Chondrocyte (in vitro differentiated cells): ENCODE data around the gene IL1A. TPM values are rescaled to one million over a fixed set of nuclear protein-coding genes. Genes with fewer than 3 reads are reported as not detected.

ENCODE experiments used
- DNase-seq: peaks from one replicate; pipeline ENCODE4 v3.0.0; 2021; ENCODE audit warnings: mixed read lengths, low spot score
- H3K27ac Mint-ChIP-seq: one replicate; pipeline ENCODE4 v1.8.0; 2021; ENCODE audit warnings: mild to moderate bottlenecking, moderate library complexity, mixed read lengths; ENCODE audit not compliant: unreplicated experiment
- H3K27me3 Mint-ChIP-seq: 2 replicates; pipeline ENCODE4 v1.8.0; 2021; ENCODE audit warnings: low read depth, mixed read lengths
- H3K36me3 Mint-ChIP-seq: 2 replicates; pipeline ENCODE4 v1.8.0; 2021; ENCODE audit warnings: low read depth, mixed read lengths
- H3K4me1 Mint-ChIP-seq: 2 replicates; pipeline ENCODE4 v1.8.0; 2021; ENCODE audit warnings: low read depth, mild to moderate bottlenecking, mixed read lengths
- H3K4me3 Mint-ChIP-seq: one replicate; pipeline ENCODE4 v1.8.0; 2021; ENCODE audit warnings: mild to moderate bottlenecking, moderate library complexity, mixed read lengths; ENCODE audit not compliant: unreplicated experiment
- H3K9me3 Mint-ChIP-seq: 2 replicates; pipeline ENCODE4 v1.8.0; 2021; ENCODE audit warnings: low read depth, mixed read lengths
- CTCF ChIP-seq: fragments of 200-600 bp; sonication (generic); IDR thresholded peaks from 2 replicates; pipeline ENCODE4 v1.5.0; 2021; ENCODE audit warnings: antibody characterized with exemption, mild to moderate bottlenecking, moderate library complexity
- total RNA-seq: library from RNA; stranded (reverse); gene quantifications from 3 replicates; pipeline ENCODE4 v1.2.1, GENCODE V29; 2021

IL1A gene
- total RNA-seq, 1 donor from 2014 or later: not detected

DNA sequence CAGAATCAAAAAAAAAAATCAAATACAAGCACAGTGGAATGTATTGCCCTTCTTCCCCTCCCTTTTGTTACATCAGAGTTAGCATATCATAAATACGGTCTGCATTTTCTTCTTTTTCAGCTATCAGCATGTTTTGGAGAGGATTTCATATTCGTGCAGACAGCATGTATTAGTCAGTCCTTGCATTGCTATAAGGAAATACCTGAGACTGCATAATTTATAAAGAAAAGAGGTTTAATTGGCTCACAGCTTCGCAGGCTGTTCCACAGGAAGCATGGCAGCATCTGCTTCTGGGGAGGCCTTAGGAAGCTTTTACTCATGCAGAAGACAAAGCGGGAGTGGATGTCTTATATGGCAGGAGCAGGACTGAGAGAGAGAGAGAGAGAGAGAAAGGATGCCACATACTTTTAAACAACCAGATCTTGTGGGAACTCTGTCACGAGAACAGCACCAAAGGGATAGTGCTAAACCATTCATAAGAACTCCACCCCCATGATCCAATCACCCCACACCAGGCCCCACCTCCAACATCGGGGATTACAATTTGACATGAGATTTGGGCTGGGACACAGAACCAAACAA is 43.4 kb upstream of the IL1A start:
- H3K36me3 Mint-ChIP-seq: no peaks in the 10 kb centered on the region
- no peak for DNase-seq
- H3K4me1 Mint-ChIP-seq: peaks cover 6% of the 10 kb centered on the region
- H3K27ac Mint-ChIP-seq: no peak overlapping the region
- H3K27me3 Mint-ChIP-seq: no peaks in the 10 kb centered on the region
- H3K9me3 Mint-ChIP-seq: no peaks in the 10 kb centered on the region
- TF ChIP-seq CTCF: no peak
- H3K4me3 Mint-ChIP-seq: no peak overlapping the region

DNA sequence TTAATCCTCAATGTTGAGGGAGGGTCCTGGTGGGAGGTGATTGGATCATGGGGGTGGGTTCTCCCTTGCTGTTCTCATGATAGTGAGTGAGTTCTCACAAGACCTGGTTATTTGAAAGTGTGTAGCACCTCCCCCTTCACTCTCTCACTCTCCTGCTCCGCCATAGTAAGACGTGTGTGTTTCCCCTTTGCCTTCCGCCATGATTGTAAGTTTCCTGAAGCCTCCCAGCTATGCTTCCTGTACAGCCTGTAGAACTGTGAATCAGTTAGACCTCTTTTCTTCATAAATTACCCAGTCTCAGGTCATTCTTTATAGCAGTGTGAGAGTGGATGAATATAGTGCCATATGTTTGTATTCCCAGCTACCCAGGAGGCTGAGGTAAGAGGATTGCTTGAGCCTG is 42.7 kb upstream of the IL1A start:
- Mint-ChIP-seq H3K9me3 (no peaks in the 10 kb centered on the region), H3K27ac (no peak overlapping the region), H3K27me3 (no peaks in the 10 kb centered on the region)

GRCh38 chr2:112825706-112826105 is 41.4 kb upstream of the IL1A start:
- peaks cover 6% of the 10 kb centered on the region for H3K4me1 Mint-ChIP-seq
- H3K27ac Mint-ChIP-seq: no peak overlapping the region
- H3K36me3 Mint-ChIP-seq: no peaks in the 10 kb centered on the region
- no peak overlapping the region for H3K4me3 Mint-ChIP-seq
- no peaks in the 10 kb centered on the region for H3K27me3 Mint-ChIP-seq
- no peaks in the 10 kb centered on the region for H3K9me3 Mint-ChIP-seq
- no peak for DNase-seq
- no peak for TF ChIP-seq CTCF

More for the DNA sequence above, 42.7 kb upstream of the IL1A start:
- DNase-seq: no peak
- no peaks in the 10 kb centered on the region for H3K36me3 Mint-ChIP-seq
- H3K4me3 Mint-ChIP-seq: no peak overlapping the region
- no peak for TF ChIP-seq CTCF
- H3K4me1 Mint-ChIP-seq: peaks cover 6% of the 10 kb centered on the region

GRCh38 chr2:112824694-112825085 is 40.4 kb upstream of the IL1A start:
- H3K27ac Mint-ChIP-seq: no peak overlapping the region
- DNase-seq: no peak
- peaks cover 6% of the 10 kb centered on the region for H3K4me1 Mint-ChIP-seq
- H3K9me3 Mint-ChIP-seq: no peaks in the 10 kb centered on the region
- no peaks in the 10 kb centered on the region for H3K27me3 Mint-ChIP-seq
- no peaks in the 10 kb centered on the region for H3K36me3 Mint-ChIP-seq
- no peak overlapping the region for H3K4me3 Mint-ChIP-seq
- no peak for TF ChIP-seq CTCF

GRCh38 chr2:112821682-112822081 is 37.4 kb upstream of the IL1A start:
- Mint-ChIP-seq H3K27ac (no peak overlapping the region), H3K4me1 (peaks cover 20% of the 10 kb centered on the region), H3K9me3 (no peaks in the 10 kb centered on the region), H3K27me3 (no peaks in the 10 kb centered on the region), H3K36me3 (no peaks in the 10 kb centered on the region), H3K4me3 (no peak overlapping the region)
- DNase-seq: no peak
- no peak for TF ChIP-seq CTCF
